IMR-90 (cell line): ENCODE results near the gene SMCHD1. TPM values are rescaled to one million over a fixed set of nuclear protein-coding genes. Genes with fewer than 3 reads are reported as not detected.

Source experiments
- ATAC-seq: fragments of 200-7000 bp; cut with Tn5 transposase; 2 replicates; pipeline ENCODE4 v1.9.1; 2020; ENCODE audit warnings: low read depth, mild to moderate bottlenecking, moderate library complexity
- BruUV-seq: library from RNA; stranded (reverse); fragments of 400-500 nt; replicated peaks from 2 replicates; lab custom pipeline; 2021; lab: Mats Ljungman, UMichigan
- CTCF ChIA-PET: fragments of 300-600 bp; formaldehyde crosslinking; extraction: SDS; loops from one replicate; lab custom pipeline; 2021; ENCODE audit warnings: antibody characterized with exemption; lab: Yijun Ruan, JAX
- POLR2A ChIA-PET: fragments of 300-600 bp; sonication (Branson Sonifier 250); formaldehyde crosslinking; loops from one replicate; lab custom pipeline; 2022; ENCODE audit warnings: antibody characterized with exemption; ENCODE audit not compliant: unreplicated experiment; lab: Charles Lee
- DNase-seq: peaks from one replicate; pipeline ENCODE4 v3.0.0; 2013
- H2AFZ ChIP-seq: replicated peaks from 2 replicates; pipeline ENCODE3; 2013; ENCODE audit warnings: low read length, mild to moderate bottlenecking; ENCODE audit not compliant: poor library complexity
- H2AK5ac ChIP-seq: 2 replicates; pipeline ENCODE4 v1.6.1; 2013; ENCODE audit warnings: low read depth, low read length, inconsistent platforms
- H2AK9ac ChIP-seq: replicated peaks from 2 replicates; pipeline ENCODE3; 2013; ENCODE audit warnings: mild to moderate bottlenecking, low read depth, low read length, moderate library complexity; ENCODE audit not compliant: poor library complexity
- H2BK120ac ChIP-seq: 2 replicates; pipeline ENCODE4 v1.6.1; 2013; ENCODE audit warnings: low read depth, low read length, inconsistent platforms
- H2BK15ac ChIP-seq: 3 replicates; pipeline ENCODE4 v1.6.1; 2013; ENCODE audit warnings: low read depth, low read length, inconsistent platforms
- H2BK20ac ChIP-seq: 2 replicates; pipeline ENCODE4 v1.6.1; 2013; ENCODE audit warnings: low read depth, mild to moderate bottlenecking, inconsistent platforms, low read length, moderate library complexity
- H2BK5ac ChIP-seq: 2 replicates; pipeline ENCODE4 v1.6.1; 2013; ENCODE audit warnings: mild to moderate bottlenecking, low read depth, low read length, inconsistent platforms; ENCODE audit not compliant: poor library complexity, severe bottlenecking
- H3K14ac ChIP-seq: replicated peaks from 2 replicates; pipeline ENCODE4 v1.6.1; 2013; ENCODE audit warnings: low read depth, low read length, inconsistent platforms
- H3K18ac ChIP-seq: 2 replicates; pipeline ENCODE4 v1.6.1; 2013; ENCODE audit warnings: low read depth, low read length, control low read depth
- H3K23ac ChIP-seq: 2 replicates; pipeline ENCODE4 v1.6.1; 2013; ENCODE audit warnings: low read depth, low read length, inconsistent platforms
- H3K27ac ChIP-seq: 2 replicates; pipeline ENCODE4 v1.5.1; 2013; ENCODE audit warnings: mild to moderate bottlenecking, control low read depth, low read length; ENCODE audit not compliant: insufficient read depth
- H3K27me3 ChIP-seq: 2 replicates; pipeline ENCODE4 v1.6.1; 2013; ENCODE audit warnings: low read length; ENCODE audit not compliant: control insufficient read depth, insufficient read depth
- H3K36me3 ChIP-seq: 2 replicates; pipeline ENCODE4 v1.6.1; 2013; ENCODE audit warnings: low read length, mixed read lengths; ENCODE audit not compliant: control insufficient read depth, insufficient read depth
- H3K4ac ChIP-seq: 2 replicates; pipeline ENCODE4 v1.6.1; 2013; ENCODE audit warnings: low read depth, low read length, inconsistent platforms
- H3K4me1 ChIP-seq: 2 replicates; pipeline ENCODE4 v1.6.1; 2013; ENCODE audit warnings: low read length, mixed read lengths; ENCODE audit not compliant: control insufficient read depth, insufficient read depth
- H3K4me2 ChIP-seq: 2 replicates; pipeline ENCODE4 v1.6.1; 2013; ENCODE audit warnings: low read depth, mild to moderate bottlenecking, control low read depth, low read length, moderate library complexity
- H3K4me3 ChIP-seq: 2 replicates; pipeline ENCODE4 v1.5.1; 2013; ENCODE audit warnings: low read depth, mild to moderate bottlenecking, control low read depth, low read length, moderate library complexity; ENCODE audit not compliant: insufficient read depth
- H3K56ac ChIP-seq: 2 replicates; pipeline ENCODE4 v1.6.1; 2013; ENCODE audit warnings: low read length, inconsistent platforms; ENCODE audit not compliant: insufficient read depth; ENCODE audit errors: extremely low read depth
- H3K79me1 ChIP-seq, 2 experiments: 2 replicates each; pipeline ENCODE4 v1.6.1; 2013; ENCODE audit warnings: low read length in 2 of 2, inconsistent platforms in 1 of 2, low read depth in 1 of 2
- H3K9ac ChIP-seq: 2 replicates; pipeline ENCODE4 v1.6.1; 2013; ENCODE audit warnings: low read depth, low read length, control low read depth
- H3K9me1 ChIP-seq: 2 replicates; pipeline ENCODE4 v1.6.1; 2013; ENCODE audit warnings: low read length, inconsistent platforms; ENCODE audit not compliant: insufficient read depth
- H3K9me3 ChIP-seq: 2 replicates; pipeline ENCODE4 v1.6.1; 2013; ENCODE audit warnings: low read length; ENCODE audit not compliant: control insufficient read depth, insufficient read depth
- H4K20me1 ChIP-seq: 2 replicates; pipeline ENCODE4 v1.6.1; 2013; ENCODE audit warnings: low read length, inconsistent platforms; ENCODE audit not compliant: insufficient read depth
- H4K5ac ChIP-seq: 2 replicates; pipeline ENCODE4 v1.6.1; 2013; ENCODE audit warnings: mild to moderate bottlenecking, low read depth, low read length, control low read depth
- H4K8ac ChIP-seq, 2 experiments: 2 replicates each; pipeline ENCODE4 v1.6.1; 2013; ENCODE audit warnings: low read depth in 2 of 2, low read length in 2 of 2, control low read depth in 1 of 2, inconsistent platforms in 1 of 2
- H4K91ac ChIP-seq: 2 replicates; pipeline ENCODE4 v1.6.1; 2013; ENCODE audit warnings: low read depth, low read length, inconsistent platforms; ENCODE audit not compliant: insufficient read depth
- CHD1 ChIP-seq: IDR thresholded peaks from 2 replicates; pipeline ENCODE4 v1.6.1; 2012; ENCODE audit warnings: low read depth, low read length, improper control_type of control experiment
- NFE2L2 ChIP-seq: fragments of 150-350 bp; IDR thresholded peaks from 2 replicates; pipeline ENCODE4 v1.6.1; 2016; ENCODE audit warnings: low read depth, mild to moderate bottlenecking, low read length
- RAD21 ChIP-seq: IDR thresholded peaks from 2 replicates; pipeline ENCODE4 v1.6.1; 2012; ENCODE audit warnings: low read length, improper control_type of control experiment
- WGBS, 2 experiments: methylation state at CpG; one replicate each; pipeline versions ENCODE4 v1.1.5 to v1.1.7; 2013; ENCODE audit warnings: missing lambda C conversion rate in 2 of 2; ENCODE audit not compliant: insufficient read length in 1 of 2; ENCODE audit errors: extremely low coverage in 2 of 2; 5-methylcytosine and 5-hydroxymethylcytosine counted together
- dilution Hi-C: fragments of 300-500 bp; cut with HindIII; formaldehyde crosslinking; loops from one replicate; pipeline ENCODE4 v1.14.3; 2018; ENCODE audit warnings: low sequenced_read_pairs; ENCODE audit not compliant: unreplicated experiment
- in situ Hi-C: fragments of 300-500 bp; cut with MboI; formaldehyde crosslinking; loops from 3 replicates; pipeline ENCODE4 v1.14.3; 2019; ENCODE audit warnings: low sequenced_read_pairs, inconsistent platforms, mixed read lengths
- intact Hi-C: fragments of 100-400 bp; cut with micrococcal nuclease; formaldehyde crosslinking; loops from 2 replicates; pipeline ENCODE4 v1.10.0; 2022
- polyA plus RNA-seq, 3 experiments: library from polyadenylated mRNA; depleted of rRNA; stranded (reverse); fragments of >200 nt; gene quantifications; 2 replicates each; pipeline ENCODE4 v1.2.3, GENCODE V29; 2012; ENCODE audit warnings: low replicate concordance in 1 of 3
- total RNA-seq: library from RNA; depleted of rRNA; stranded (reverse); fragments of >200 nt; gene quantifications from 2 replicates; pipeline ENCODE4 v1.2.3, GENCODE V29; 2012

Gene SMCHD1
- total and polyA plus RNA-seq, 2 of the 4 experiments (the other 2 are of a cell fraction), result 14.8 to 47.3 TPM

GRCh38 chr18:2797951-2798350 lies 142.4 kb downstream of the SMCHD1 start:
- H2AFZ ChIP-seq, result no peak overlapping the region
- H3K14ac ChIP-seq, result no peak overlapping the region
- no peak overlapping the region for H2AK5ac ChIP-seq
- no peak overlapping the region for H2BK15ac ChIP-seq
- H3K9ac ChIP-seq, result no peak overlapping the region
- no peak overlapping the region for H2AK9ac ChIP-seq
- intact Hi-C loops, result loop anchor here (5.0 kb wide), 1 partner anchor 46 kb away; no protein-coding TSS in a partner anchor
- no peaks in the 10 kb centered on the region for H3K27me3 ChIP-seq
- no peak overlapping the region for H4K5ac ChIP-seq
- no peak overlapping the region for H2BK20ac ChIP-seq
- peaks cover 24% of the 10 kb centered on the region for H3K36me3 ChIP-seq
- H2BK120ac ChIP-seq, result no peak overlapping the region
- no peaks in the 10 kb centered on the region for H3K9me1 ChIP-seq
- H4K8ac ChIP-seq, result no peak overlapping the region
- dilution Hi-C loops, result no loop called here
- WGBS, 2 experiments, result no CpG with 5 or more reads among the region's 1 CpG
- no peak overlapping the region for H4K91ac ChIP-seq
- H3K23ac ChIP-seq, result no peak overlapping the region
- H3K79me1 ChIP-seq, result peaks cover 8 to 15% of the 10 kb centered on the region in 2 experiments; a peak in 2 of 4 replicates
- H3K9me3 ChIP-seq, result no peaks in the 10 kb centered on the region
- POLR2A ChIA-PET, result no interaction called here
- no peak for TF ChIP-seq RAD21
- no peak for TF ChIP-seq CHD1
- TF ChIP-seq NFE2L2, result no peak
- H3K4me3 ChIP-seq, result no peak overlapping the region
- in situ Hi-C loops, result no loop called here
- CTCF ChIA-PET, result no interaction called here
- no peak overlapping the region for H3K18ac ChIP-seq
- H4K20me1 ChIP-seq, result no peaks in the 10 kb centered on the region
- no peak overlapping the region for H2BK5ac ChIP-seq
- H3K4me1 ChIP-seq, result no peaks in the 10 kb centered on the region
- no peak for DNase-seq
- no peak for ATAC-seq
- H3K56ac ChIP-seq, result no peak overlapping the region
- no peak overlapping the region for H3K4ac ChIP-seq
- no peak overlapping the region for H3K27ac ChIP-seq
- H3K4me2 ChIP-seq, result no peak overlapping the region
- no TSS peak for BruUV-seq
